ENCODE results near the gene TNS3.

Gene TNS3

GRCh38 chr7:47335071-47335470 is 246.8 kb downstream of the TNS3 start:
- no peak for DNase-seq

DNA sequence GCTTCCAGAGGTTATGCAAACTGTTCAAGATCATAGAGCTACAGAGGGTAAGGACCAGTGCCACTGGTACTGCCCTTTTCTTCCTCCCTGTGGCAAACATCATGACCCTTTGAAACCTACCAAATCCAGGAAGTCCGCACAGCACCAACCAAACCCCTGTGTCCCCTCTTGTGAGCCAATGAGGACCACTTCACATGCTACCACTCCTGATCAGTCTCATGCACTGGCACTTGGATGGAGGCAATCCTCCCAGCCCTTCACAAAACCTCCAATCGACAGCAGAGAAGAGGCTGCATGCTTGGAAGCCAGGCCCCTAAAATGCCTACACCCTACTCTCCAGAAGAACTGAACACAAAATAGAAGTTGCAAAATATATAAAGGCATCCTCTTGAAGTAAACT is 248.0 kb downstream of the TNS3 start:
- no peak for DNase-seq

- no peak for DNase-seq
These were observed 248.4 kb downstream of the TNS3 start for GRCh38 chr7:47333554-47333887.

DNA sequence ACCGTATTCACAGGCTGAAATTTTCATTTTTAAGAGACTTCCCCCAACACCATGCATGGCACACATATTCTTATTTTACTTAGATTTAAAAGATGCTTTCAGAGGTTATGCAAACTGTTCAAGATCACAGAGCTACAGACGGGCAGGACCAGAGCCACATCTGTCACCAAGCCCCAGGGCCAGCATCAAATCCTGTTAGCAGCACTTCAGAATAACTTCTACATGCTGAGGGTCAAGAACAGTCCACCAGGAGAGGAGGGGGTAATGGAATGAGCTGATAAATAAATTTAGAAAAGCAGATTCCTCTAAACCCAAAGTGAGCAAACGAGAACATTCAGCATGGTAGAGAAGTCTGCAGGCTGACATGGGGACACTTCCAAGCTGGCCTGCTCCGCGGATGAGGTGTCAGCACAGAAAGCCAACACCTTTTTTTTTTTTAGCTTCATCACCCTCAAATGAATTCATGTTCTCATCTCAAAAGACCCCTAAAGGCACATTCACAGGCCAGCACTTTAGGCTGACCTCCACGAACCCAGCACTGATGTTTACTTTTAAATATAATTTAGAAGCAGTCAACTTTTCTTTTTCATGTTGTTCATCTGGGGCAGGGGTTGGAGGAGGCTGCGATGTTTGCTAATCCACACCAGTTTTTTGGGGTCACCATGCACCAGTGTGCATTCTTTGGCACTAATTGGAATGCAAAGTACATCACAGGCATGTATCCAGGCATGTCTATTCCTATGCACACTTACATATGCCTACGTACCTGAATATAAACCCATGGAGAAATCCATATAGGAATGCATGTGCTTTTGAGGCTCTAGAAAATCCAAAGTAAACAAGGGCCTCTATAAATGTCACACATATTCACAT is 249.0 kb downstream of the TNS3 start:
- DNase-seq = no peak

DNA sequence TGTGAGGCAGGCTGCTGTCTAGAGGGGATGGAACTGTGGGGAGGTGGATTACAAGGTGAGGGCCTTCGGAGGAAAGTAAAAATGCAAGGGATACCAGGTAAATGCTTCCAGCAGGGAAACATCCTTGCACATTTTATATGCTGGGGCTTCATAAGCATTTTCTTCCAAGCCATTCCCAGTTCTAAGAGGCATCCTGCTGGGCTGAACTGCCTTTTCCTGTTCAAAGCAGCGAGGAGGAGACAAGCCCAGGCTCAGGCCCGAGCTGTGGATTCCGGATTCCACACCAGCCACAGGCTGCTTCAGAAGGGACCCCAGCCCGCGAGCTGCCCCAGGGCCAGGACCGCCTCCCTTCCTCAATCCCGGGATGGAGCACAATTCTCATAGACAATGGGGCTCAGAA is 249.7 kb downstream of the TNS3 start:
- DNase-seq = no peak

- no peak for DNase-seq
These were observed 250.7 kb downstream of the TNS3 start for GRCh38 chr7:47331179-47331565.

- no peak for DNase-seq
These were observed 251.2 kb downstream of the TNS3 start for GRCh38 chr7:47330561-47331178.

GRCh38 chr7:47330026-47330425 is 251.9 kb downstream of the TNS3 start:
- no peak for DNase-seq

DNA sequence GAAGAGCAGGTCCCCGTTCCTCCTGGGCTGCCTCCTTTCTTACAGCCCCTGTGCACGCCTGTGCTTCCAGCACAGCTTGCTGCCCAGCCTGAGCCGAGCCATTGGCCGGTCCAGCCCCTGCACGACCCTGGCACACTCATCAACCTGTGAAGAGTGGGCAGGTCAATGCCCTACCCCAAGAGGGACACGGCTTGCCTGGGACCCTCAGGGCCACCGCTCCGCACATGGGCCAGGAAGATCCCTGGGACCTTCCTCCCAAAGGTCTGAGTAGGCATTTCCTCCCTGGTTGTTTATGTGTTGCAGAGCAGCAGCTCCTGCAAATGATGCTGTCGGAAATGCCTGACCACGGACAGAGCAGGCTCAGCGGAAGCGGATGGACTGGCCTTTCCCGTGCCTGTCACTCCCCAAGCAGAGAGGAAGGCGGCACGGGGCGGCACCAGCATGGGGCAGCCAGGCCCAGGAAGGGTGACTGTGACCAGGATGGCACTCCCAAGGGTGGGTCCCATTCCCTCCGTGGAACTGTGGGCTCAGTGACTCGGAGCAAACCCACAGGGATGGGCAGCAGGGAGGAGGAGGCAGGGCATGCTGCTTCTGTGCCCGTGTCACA is 252.5 kb downstream of the TNS3 start:
- no peak for DNase-seq

DNA sequence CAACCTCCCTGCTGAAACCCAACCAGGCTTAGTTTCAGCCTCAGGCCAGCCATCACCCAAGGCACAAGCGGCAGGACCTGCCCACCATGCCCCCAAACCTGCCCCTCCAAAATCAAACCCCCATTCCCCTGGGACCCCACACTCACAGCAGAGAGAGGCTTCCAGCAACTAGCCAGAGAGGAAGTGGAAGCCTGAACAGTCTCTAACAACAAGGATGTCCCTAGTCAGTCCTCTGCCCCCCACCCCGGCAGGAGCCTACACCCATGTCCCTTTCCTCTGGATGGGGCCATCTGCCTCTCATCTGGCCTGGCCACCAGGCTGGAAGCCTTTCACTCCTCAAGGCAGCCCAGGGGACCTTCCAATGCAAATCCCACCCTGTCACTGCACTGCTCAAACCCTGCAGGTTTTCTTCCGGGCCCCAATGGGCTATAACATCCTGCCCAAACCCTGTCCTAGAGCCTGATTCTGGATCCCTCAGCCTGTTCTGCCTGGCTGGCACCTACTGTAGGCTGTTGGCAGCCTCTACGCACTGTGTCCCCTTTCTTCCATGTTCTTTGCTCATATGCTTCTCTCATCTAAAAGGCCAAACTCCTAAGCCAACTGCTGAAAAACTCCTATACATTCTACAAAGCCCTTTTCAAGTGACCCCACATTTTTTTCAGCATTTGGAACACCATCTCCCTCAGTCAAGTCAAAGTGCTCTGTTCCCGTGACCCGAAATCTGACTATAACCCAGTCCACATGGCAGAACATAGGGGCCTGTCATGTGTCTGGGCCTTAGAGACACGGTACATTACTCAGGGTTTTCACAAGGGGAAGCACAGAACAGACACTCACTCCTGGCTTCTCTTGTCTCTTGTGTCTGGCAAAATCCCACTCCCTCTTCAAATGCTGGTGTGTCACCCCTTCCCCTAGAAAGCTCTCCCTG is 253.3 kb downstream of the TNS3 start:
- DNase-seq = no peak

GRCh38 chr7:47327698-47328391 is 254.1 kb downstream of the TNS3 start:
- DNase-seq = no peak

- no peak for DNase-seq
These were observed 254.6 kb downstream of the TNS3 start for GRCh38 chr7:47327346-47327697.

- no peak for DNase-seq
These were observed 255.1 kb downstream of the TNS3 start for GRCh38 chr7:47326808-47327207.

GRCh38 chr7:47326220-47326619 is 255.7 kb downstream of the TNS3 start:
- DNase-seq = no peak

DNA sequence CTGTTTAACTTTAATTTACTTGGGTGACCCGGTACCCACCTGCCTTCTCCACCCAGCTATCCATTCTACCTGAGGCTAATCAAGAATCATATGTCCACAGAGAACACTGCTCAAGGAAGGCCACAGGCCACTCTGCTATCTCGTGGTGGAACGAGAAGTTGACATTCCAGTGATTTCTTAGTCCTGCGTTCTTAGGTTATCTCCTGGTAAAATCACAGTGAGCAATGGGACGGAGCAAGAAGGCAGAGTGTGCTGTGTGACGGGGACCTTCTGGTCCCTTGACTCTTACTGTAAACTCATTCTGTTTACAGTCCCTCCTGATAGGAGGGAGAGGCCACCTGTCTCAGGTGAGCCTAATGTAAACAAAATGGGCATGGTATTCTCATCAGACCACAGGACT is 256.6 kb downstream of the TNS3 start:
- no peak for DNase-seq

DNA sequence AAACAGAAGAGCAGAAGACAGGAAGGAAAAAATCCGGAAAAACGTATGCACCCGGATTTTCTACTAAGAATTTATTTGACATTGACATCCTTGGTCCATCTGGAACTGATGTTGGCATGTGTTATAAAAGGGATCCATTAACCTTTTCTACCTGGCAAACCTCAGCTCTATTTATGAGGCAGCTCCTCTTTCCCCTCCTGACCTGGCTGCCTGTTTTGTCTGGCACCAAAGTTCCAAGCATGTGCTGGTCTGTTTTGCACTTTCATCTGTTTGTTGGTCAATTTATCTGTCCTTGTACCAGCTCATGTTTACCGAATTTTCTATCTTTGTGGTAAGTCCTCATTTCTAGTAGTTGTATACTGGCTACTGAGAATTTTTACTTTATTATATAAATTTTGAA is 258.0 kb downstream of the TNS3 start:
- no peak for DNase-seq

- DNase-seq = no peak
These were observed 259.2 kb downstream of the TNS3 start for GRCh38 chr7:47322731-47323130.

GRCh38 chr7:47320296-47320695 is 261.6 kb downstream of the TNS3 start:
- no peak for DNase-seq

GRCh38 chr7:47318395-47319182 is 263.3 kb downstream of the TNS3 start:
- DNase-seq = no peak

GRCh38 chr7:47317487-47317886 is 264.4 kb downstream of the TNS3 start:
- DNase-seq = no peak

DNA sequence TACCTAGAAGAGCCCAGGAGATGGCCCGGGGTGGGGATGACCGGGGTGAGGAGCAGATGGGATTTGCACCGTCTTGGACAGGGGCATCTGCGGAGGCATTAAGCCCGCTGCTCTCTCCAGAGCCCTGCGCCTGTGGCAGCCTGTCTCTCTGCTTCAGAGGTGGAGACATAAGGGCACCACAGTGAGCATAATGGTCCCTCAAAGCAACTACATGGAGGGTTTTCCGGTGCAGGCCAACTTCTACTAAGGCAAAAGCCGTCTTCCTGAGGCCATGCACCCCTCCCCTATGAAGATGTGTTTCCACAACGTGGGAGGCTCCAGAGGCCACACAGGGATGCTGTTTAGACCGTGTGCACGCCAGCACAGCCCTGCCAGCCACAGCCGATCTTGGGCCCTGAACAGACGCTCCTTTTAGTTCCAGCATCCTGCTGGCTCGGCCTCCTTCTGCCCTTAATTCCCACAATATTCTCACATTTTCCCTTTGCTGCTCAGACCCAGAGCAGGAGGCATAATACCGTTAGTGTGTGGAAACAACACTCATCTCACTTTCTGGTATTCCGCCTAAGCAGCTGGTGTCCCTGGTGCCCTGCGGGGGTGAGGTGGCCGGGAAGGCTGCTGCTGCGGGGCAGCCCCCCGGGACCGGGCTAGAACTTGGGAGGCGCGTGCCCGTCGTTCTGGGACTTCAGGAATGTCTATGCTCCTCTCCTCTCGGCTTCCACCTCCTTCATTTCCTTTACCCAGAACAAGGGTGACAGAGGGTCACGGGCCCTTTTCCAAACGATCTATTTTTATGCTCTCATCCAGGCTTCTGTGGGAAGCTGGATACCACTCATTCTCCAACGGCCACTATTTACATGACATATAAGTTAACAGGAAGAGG is 266.9 kb downstream of the TNS3 start:
- no peak for DNase-seq
